Endothelial cell of umbilical vein (primary cell): ENCODE data around the gene EFNA4.

Source experiments
- CTCF ChIP-seq, 2 donors: IDR thresholded peaks; 1 replicate in 1 of 2; 2 replicates in 1 of 2; pipeline ENCODE4 v1.5.1; 2011; ENCODE audit warnings: low read length in 2 of 2, mild to moderate bottlenecking in 2 of 2, moderate library complexity in 2 of 2, control low read depth in 1 of 2, inconsistent platforms in 1 of 2, low read depth in 1 of 2; ENCODE audit not compliant: insufficient read depth in 1 of 2; ENCODE audit errors: extremely low read depth in 1 of 2
- EZH2 ChIP-seq: IDR thresholded peaks from 2 replicates; pipeline ENCODE4 v1.6.1; 2012; ENCODE audit warnings: borderline replicate concordance, low read depth, mild to moderate bottlenecking, moderate library complexity, low read length, inconsistent platforms; ENCODE audit not compliant: severe bottlenecking
- FOS ChIP-seq: IDR thresholded peaks from 2 replicates; pipeline ENCODE4 v1.6.1; 2011; ENCODE audit warnings: mild to moderate bottlenecking, low read length, moderate library complexity, borderline replicate concordance; ENCODE audit not compliant: insufficient read depth
- GATA2 ChIP-seq: IDR thresholded peaks from 2 replicates; pipeline ENCODE4 v1.7.0; 2011; ENCODE audit warnings: low read depth, mild to moderate bottlenecking, moderate library complexity, mixed read lengths, low read length; ENCODE audit not compliant: insufficient read length, insufficient read depth
- JUN ChIP-seq: IDR thresholded peaks from 2 replicates; pipeline ENCODE4 v1.6.1; 2011; ENCODE audit warnings: borderline replicate concordance, low read depth; ENCODE audit not compliant: insufficient read length, insufficient read depth
- MYC ChIP-seq: IDR thresholded peaks from one replicate; pipeline ENCODE4 v1.6.1; 2011; ENCODE audit warnings: mild to moderate bottlenecking, low read depth, low read length
- POLR2A ChIP-seq: IDR thresholded peaks from 2 replicates; pipeline ENCODE4 v1.6.1; 2012; ENCODE audit warnings: low read depth, mild to moderate bottlenecking, control low read depth, low read length
- POLR2AphosphoS5 ChIP-seq: IDR thresholded peaks from 2 replicates; pipeline ENCODE4 v1.6.1; 2012; ENCODE audit warnings: low read depth, mild to moderate bottlenecking, control low read depth, low read length, moderate library complexity; ENCODE audit not compliant: insufficient read depth
- TF ChIP-seq, protein P1 (sequence below): IDR thresholded peaks from 2 replicates; pipeline ENCODE4 v1.6.1; 2011; ENCODE audit not compliant: insufficient read depth, insufficient read length

DNA sequence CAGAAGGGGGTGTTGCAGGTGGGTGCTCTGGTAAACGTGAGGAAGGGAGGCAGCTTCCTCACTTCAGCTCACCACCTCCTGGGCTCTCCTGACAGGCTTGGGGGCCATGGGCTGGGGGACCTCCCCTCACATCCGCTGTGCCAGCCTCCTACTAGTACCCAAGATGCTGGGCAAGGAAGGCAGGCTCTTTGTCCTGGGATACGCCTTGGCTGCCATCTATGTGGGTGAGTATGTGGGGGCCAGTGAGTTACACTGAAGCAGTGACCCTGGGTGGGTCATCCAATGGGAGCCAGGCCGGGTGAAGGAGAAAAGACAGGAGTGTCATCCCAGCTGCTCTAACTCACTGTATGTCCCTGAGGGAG lies 24.3 kb upstream of the EFNA4 start:
- TF ChIP-seq CTCF (IDR thresholded peaks at IDR 0.05; ENCODE audit: extremely low read depth in 1 of 2, insufficient read depth in 1 of 2, low read depth in 1 of 2, low read length in 2 of 2) (no peak), POLR2A (no peak), EZH2 (no peak), GATA2 (no peak), POLR2AphosphoS5 (no peak), MYC (no peak), FOS (no peak), JUN (no peak)
- TF ChIP-seq, protein P1, sequence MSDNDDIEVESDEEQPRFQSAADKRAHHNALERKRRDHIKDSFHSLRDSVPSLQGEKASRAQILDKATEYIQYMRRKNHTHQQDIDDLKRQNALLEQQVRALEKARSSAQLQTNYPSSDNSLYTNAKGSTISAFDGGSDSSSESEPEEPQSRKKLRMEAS = no peak
